Measurements from ENCODE around the gene IL17RD.

GRCh38 chr3:57118254-57118653, 46.9 kb downstream of the IL17RD start:
- no peak for TF ChIP-seq CTCF (IDR thresholded peaks at IDR 0.05)
- no peak for TF ChIP-seq EZH2 (IDR thresholded peaks at IDR 0.05)
